Non-pigmented ciliary epithelial cell (primary cell): Measurements from ENCODE around the gene OSBPL5.
"Not testable (repeated sequence)": the region's sequence is repeated elsewhere in the genome, so short reads cannot be mapped to it uniquely, and the experiment has no call there.

Source experiments
- DNase-seq: peaks from one replicate; pipeline ENCODE4 v3.0.0-alpha.2; 2010; ENCODE audit warnings: low read depth

The OSBPL5 gene

GRCh38 chr11:3120071-3120792 is 44.9 kb downstream of the OSBPL5 start:
- no peak for DNase-seq

DNA sequence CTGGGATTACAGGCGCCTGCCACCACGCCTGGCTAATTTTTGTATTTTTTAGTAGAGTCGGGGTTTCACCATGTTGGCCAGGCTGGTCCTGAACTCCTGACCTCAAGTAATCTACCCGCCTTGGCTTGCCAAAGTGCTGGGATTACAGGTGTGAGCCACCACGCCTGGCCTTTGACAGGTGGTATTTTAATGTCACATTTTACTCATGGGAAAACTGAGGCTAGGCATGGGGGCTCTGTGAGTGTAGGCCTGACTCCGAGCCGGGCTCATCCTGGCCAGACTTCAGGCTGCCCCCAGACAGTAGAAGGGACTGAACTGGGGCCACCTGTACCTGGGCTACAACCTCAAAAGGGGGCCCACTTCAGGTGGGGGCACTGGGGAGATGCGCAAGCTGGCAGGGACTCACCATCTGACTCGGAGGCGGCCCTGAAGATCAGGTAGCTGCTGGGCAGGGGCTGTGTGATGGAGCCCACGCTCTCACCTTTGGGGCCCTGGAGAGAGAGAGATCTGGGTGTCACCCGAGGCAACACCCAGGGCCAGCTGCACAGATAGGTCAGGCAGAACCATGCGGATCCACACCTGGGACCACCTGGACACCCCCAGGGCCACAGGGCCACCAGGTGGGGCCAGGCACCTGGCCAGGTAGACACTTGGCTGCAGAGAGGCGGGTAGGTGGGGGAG is 45.8 kb downstream of the OSBPL5 start:
- no peak for DNase-seq

DNA sequence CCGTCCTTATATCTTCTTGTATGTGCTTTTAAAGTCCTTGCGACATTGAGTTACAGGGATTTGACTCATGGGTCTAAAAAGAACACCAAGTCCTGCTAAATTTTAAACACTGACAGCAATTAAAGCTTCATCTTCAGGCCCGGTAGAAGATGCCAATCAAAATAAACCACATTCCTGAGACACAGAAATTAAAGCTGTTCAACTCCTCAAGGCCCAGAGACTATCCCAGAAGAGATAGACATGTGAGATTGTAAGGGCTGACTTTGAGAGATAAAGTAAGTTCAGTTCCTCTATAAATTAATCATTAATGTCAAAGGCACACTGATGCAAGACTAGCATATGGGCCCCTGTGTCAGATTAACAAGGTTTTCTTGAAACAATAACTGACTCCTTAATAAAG is 49.8 kb downstream of the OSBPL5 start:
- no peak for DNase-seq

DNA sequence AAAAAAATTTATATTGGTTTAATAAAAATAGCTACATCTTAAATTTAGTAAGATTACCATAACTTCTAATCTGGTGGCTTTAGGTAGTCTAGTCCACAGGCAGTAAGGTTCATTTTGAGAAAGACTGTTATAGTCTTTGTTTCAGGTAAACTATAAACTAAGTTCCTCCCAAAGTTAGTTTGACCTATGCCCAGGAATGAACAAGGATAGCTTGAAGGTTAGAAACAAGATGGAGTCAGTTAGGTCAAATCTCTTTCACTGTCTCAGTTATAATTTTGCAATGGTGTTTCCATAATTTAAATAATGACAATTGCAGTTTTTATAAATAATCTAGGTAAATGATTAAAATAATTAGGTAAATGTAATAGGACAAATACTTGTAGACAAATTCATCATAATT is 51.4 kb downstream of the OSBPL5 start:
- not testable (repeated sequence) for DNase-seq

DNA sequence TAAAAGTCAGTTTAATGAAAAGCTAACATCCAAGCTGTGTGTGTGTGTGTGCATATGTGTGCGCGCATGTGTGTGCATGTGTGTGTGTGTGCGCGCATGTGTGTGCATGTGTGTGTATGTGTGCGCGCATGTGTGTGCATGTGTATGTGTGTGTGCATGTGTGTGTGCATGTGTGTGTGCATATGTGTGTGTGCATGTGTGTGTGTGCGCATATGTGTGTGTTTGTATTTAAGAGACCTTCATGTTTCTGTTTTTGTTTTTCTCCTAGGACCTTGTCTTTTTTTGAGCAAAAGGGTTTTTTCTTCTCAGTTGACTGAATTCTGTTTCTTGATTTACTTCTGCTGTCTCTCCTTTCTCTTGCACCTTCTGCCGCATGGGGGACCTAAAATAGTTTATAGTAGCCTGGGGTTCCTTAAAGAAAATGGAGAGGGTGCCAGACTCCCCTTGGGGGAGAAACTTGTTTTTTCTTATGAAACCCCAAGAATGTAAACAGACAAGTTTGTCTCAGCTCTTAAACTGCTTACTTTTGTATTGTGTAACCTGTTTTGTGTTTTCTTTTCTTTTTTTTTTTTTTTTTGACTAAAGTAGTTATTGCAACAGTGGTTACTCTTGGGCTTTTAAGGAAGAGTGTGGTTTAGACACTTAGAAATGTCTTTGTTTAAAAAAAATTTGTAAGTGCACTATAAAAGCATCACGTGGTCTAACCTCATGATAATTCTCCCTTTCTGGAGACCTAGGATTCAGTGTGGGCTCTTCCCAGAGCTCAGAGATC is 53.0 kb downstream of the OSBPL5 start:
- DNase-seq, result no peak

GRCh38 chr11:3111466-3111865 is 53.6 kb downstream of the OSBPL5 start:
- no peak for DNase-seq

DNA sequence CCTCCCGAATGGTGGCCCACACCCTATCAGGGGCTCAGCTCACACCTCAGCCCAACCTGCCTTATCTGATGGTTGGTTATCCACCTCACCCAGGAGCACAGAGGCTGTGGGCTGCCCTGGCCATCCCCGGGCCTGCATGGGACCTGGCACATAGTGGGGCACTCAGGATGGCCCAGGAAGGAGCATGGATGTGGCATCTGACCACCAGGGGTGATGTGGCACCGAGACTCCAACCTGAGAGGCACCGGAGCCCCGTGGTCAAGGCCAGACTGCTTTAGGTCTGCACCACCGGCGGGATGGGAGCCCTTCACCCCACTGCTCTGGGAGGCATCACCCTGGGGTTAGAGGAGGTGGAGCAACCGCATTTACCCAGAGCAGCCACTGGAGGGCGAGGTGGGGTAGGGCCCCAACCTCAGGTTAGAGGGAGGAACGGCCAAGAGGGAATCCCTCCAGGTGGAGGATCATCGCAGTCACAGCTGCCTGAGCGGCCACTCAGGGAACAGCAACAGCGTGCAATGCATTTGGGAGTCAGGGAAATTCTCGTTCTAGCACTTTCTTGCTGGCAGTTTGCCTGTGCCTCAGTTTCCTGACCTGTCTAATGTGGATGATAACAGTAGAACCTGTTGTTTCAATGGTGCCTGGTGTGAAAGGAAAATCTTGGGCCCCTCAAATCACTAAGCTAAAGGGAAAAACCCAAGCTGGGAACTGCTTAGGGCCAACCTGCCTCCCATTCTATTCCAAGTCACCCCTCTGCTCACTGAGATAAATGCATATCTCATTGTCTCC is 55.0 kb downstream of the OSBPL5 start:
- no peak for DNase-seq

DNA sequence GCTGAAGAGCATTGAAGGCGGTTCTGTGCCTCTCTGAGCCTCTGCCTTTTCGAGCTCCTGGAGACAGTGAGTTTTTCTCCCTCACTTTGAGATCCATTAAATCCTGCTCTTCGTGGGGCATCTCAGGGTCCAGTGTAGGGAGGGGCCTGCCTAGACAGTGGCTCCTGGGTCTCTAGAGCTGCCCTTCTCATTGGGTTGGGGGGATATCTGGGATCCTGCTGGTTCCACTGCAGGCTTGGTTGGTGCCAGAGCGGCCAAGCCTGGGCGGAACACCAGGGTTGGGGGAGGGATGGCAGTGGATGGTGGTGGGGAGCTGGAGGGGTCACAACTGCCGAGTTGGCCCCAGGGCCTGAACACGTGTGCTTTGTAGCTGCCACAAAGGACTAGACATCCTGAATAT is 55.7 kb downstream of the OSBPL5 start:
- DNase-seq, result no peak

GRCh38 chr11:3108183-3108721 is 56.9 kb downstream of the OSBPL5 start:
- no peak for DNase-seq

DNA sequence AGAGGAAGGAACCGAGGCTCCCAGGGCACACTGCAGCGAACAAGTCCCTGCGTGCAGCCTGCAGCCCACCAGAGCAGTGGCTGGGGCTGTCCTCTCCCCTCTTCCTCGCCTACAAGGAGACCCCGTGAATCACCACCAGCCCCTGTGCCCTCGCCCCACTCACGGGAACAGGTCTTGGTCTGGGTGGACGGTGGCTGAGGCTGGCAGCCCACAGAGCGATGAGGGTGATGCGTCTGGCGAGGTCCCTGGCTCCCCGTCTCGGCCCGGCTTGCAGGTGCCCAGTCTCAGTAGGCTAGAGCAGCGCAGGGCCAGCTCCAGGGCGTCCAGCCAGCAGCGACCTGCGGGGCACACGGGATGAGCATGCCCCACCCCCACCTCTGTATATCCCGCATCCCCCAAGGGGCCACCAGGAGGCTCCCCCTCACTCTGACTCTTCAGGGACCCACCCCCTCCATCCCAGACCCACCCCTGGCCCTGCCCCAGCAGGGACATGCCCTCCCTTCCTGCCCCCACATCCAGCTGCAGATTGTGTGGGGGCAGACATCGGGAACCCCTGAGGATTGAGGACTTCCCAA is 57.4 kb downstream of the OSBPL5 start:
- no peak for DNase-seq

DNA sequence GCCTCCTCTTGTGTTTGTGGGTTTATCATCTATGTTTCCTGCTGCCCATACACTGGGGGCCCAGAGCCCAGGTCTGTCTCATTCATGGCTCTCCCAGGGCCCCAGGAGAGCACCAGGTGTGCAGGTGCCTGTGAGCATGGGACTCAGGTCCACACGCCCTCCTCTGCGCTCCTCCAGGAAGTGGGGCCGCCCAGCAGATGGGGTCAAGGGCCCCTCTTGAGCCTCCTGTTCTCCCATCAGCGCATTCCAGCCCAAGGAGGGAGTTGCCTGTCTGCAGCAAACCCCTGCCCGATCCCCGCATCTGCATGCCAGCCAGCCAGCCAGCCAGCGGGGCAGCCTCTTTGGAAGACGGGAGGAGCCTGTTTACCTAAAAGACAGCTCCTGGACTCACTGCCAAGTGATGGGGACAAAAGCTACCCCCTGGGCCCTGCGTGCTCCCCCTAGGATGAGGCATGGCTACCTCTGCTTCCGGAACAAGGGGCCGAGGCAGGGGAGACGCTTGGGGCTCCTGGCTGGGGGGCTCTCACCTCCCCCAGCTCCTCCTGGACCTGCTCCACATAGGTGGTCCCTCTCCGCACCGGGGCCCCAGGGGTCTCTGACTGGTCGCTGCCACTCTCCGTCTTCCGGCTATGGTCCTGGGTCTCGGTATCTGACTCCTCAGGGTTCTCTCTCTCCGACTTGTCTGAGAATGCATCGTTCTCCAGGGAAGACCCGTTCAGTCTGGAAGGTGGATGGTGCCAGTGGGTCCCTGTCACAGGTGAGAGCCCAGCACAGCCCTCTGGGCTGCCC is 58.2 kb downstream of the OSBPL5 start:
- no peak for DNase-seq

DNA sequence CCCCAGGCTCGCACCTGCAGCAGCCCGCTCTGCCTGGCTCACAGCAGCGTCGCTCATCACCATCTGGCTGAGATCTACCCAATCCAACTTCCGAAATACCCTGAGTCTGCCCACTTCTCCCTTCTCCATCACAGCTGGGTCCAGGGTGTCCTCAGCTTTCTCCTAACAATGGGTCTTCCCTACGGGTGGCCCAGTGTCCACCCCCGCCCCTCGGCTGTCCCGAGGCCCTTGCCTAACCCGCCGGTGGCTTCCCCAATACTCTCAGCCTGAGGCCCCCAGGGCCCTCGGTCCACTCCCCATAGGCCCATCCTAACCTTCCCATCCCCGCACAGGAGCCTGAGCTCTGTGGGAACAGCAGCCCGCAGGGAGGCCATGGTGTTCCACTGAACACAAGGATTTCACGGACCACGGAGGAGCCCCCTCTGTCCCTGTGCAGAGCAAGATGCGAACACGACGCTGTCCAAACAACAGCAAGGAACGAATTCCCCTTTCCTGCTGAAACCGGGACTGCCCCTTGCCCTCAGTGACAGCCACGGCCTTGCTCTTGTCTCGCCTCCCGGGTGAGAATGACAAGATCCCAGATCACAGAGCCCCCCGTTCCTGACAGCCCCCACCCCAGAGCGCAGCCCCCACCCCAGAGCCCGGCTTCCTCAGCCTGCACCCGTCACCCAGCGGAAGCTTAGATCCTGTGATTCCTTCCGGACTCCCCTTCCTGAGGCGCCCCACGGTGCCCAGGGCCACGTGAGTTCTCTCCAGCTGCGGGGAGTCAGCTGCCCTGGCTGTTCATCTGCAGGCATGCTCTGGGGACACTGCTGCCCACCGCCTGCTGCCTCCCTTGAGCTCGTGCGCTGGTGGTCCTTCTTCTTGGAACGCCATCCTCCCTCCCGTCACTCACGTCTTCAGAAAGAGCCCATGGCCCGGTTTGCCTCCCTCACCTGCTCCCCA is 59.0 kb downstream of the OSBPL5 start:
- no peak for DNase-seq

DNA sequence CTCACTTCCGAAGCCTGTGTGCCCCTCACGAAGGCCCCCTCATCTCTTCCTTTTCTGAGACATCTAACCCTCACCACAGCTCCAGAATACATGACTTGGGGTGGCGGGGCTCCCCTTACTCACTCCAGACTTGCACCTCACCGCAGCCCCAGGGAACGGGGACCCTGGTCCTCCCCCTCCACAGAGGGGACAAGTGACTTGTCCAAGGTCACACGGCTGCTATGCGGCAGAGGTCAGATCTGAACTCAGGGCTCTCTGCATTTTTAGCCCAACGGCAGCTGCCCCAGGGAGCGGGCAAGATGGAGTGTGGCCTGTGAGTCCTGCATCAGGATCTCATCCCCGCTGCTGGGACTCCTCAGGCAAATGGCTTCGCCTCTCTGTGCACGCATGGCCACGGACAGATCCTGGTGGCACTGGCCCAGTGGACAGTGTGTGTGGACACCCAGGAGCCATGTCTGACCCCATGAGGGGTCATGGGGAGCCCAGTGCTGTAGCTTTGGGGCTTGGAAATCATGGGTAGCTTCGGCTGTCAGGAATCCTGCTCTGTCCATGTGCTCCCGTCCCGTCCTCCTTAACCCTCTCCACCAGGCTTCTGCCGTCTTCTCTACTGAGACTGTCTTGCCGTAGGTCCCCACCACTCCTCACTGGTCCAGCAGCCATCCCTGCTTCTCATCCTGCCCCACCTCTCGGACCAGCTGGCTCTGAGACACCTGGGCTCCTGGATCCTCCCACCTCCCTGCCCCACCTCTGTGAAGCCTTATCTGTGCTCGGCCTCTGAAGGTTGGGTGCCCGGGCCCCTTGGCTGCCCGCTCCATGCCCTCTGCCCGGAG is 59.9 kb downstream of the OSBPL5 start:
- DNase-seq, result no peak

DNA sequence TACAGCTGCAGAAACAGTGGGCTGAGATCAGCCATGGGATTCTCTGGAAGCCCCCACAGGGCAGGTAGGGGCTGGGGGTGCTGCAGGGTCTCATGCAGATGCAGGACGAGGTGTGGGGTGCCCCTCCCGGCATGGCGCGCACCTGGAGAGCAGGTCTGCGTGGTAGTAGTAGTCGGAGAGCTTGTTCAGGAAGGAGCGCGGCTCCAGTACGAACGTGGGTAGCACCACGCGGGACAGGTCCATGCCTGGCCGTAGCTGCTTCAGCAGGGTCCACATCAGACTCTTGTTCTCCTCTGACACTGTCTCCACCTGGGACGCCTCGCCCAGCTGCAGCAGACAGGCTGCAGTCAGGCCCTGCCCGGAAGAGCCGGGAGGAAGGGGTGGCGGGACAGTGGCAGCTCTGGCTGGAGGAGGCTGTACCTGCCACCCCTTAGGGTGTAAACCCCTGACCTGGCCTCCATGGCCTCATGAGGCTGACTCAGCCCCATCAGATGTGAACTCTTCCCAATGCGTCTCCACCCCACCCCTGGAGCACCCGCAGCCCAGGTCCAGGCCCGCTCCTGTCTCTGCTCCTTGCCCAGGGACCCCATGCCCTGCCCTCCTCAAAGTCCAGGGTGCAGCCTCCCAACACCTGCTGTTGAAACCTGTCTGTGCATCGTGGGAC is 60.9 kb downstream of the OSBPL5 start:
- DNase-seq, result no peak

GRCh38 chr11:3103076-3103475 is 62.0 kb downstream of the OSBPL5 start:
- DNase-seq, result no peak

- no peak for DNase-seq
Observed at GRCh38 chr11:3102641-3102921, 62.5 kb downstream of the OSBPL5 start.

GRCh38 chr11:3101921-3102640 is 63.0 kb downstream of the OSBPL5 start:
- no peak for DNase-seq

- DNase-seq, result no peak
Observed at GRCh38 chr11:3099178-3099577, 65.9 kb downstream of the OSBPL5 start.
